Ascending aorta (tissue), 2 donors: ENCODE results near the gene CAPRIN1. TPM values are rescaled to one million over a fixed set of nuclear protein-coding genes. Genes with fewer than 3 reads are reported as not detected.
A peak's percentile ranks its signal among the peaks of the same experiment; 100 is the strongest.
"Not testable (repeated sequence)": the region's sequence is repeated elsewhere in the genome, so short reads cannot be mapped to it uniquely, and the experiment has no call there.

Experiments
- DNase-seq, 2 donors: peaks; one replicate each; pipeline ENCODE4 v3.0.0-alpha.2; 2019; ENCODE audit warnings: low spot score in 2 of 2
- H3K27ac ChIP-seq, 2 donors: fragments of 200-600 bp; sonication (generic); one replicate each; pipeline ENCODE4 v1.5.1; 2016 to 2017; ENCODE audit warnings: mild to moderate bottlenecking in 1 of 2
- H3K27me3 ChIP-seq: fragments of 200-600 bp; sonication (generic); one replicate; pipeline ENCODE4 v1.5.1; 2017
- H3K36me3 ChIP-seq, 2 donors: fragments of 200-600 bp; sonication (generic); one replicate each; pipeline ENCODE4 v1.5.1; 2016
- H3K4me1 ChIP-seq, 2 donors: fragments of 200-600 bp; sonication (generic); one replicate each; pipeline ENCODE4 v1.5.1; 2016 to 2017; ENCODE audit warnings: mild to moderate bottlenecking in 1 of 2
- H3K4me3 ChIP-seq, 2 donors: fragments of 200-600 bp; sonication (generic); one replicate each; pipeline ENCODE4 v1.5.1; 2016 to 2017; ENCODE audit warnings: mild to moderate bottlenecking in 1 of 2
- H3K9me3 ChIP-seq, 2 donors: fragments of 200-600 bp; sonication (generic); one replicate each; pipeline ENCODE4 v1.5.1; 2016
- CTCF ChIP-seq, 3 experiments: fragments of 200-600 bp in 2 of 3; fragments of 450-650 bp in 1 of 3; sonication (generic) in 2 of 3; IDR thresholded peaks; one replicate each; pipeline ENCODE4 v1.5.1; 2016 to 2019; ENCODE audit warnings: antibody characterized with exemption in 3 of 3, mild to moderate bottlenecking in 1 of 3, moderate library complexity in 1 of 3
- intact Hi-C: fragments of 100-400 bp; cut with DNase I; formaldehyde crosslinking; loops from one replicate; pipeline ENCODE4 v1.15.1; 2023
- total RNA-seq: library from RNA; depleted of rRNA; stranded (reverse); fragments of >200 nt; gene quantifications from one replicate; pipeline ENCODE4 v1.1.0, GENCODE V29; 2016

The CAPRIN1 gene
- total RNA-seq, 1 donor from 2014 or later = 155 TPM

- intact Hi-C loops = loop anchor here (2.0 to 5.0 kb wide), 6 partner anchors 220 to 1470 kb away; partner anchors contain the start of genes ABTB2, APIP, C11orf91 and EIF3M
Measured at GRCh38 chr11:34052608-34053160, 1.2 kb downstream of the CAPRIN1 start.

DNA sequence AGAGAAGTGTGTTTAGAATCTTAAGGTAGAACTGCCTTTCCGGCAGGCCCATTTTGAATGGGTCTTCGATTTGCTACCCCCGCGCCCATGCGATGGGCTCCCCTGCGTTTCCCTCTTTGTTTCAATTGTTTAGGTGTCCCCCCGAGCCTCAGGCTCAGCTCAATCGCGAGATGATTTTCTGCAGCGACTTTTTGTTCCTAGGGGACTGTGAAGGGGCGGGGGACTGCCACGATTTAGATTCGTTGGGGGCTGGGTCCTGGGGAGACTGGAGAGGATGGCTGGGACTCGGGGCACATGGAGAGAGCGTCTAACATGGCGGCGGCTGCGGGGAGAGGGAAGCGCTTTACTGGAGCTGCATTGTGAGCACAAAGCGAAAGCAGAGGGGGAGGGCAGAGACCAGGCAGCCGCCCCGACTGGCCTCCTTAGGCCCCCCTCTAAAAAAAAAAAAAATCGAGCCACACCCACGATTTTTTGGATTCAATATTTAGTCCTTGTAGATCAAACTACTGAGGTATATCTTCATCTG, 1.7 kb downstream of the CAPRIN1 start:
- peak; percentile 46 to 80 for DNase-seq
- intact Hi-C loops = loop anchor here (2.0 to 5.0 kb wide), 6 partner anchors 219 to 1471 kb away; partner anchors contain the start of genes ABTB2, APIP, C11orf91 and EIF3M
- Histone ChIP-seq H3K4me1 (peaks cover 6 to 30% of the 10 kb centered on the region in 2 donors), H3K4me3 (peak overlapping the region; percentile 92 to 99), H3K27ac (peak overlapping the region; percentile 98 to 100), H3K36me3 (peaks cover 0 to 5% of the 10 kb centered on the region in 2 donors), H3K27me3 (no peaks in the 10 kb centered on the region), H3K9me3 (no peaks in the 10 kb centered on the region)
- no peak for TF ChIP-seq CTCF (IDR thresholded peaks at IDR 0.05)

More at GRCh38 chr11:34052608-34053160, 1.2 kb downstream of the CAPRIN1 start:
- H3K36me3 ChIP-seq = peaks cover 0 to 5% of the 10 kb centered on the region in 2 donors
- no peaks in the 10 kb centered on the region for H3K9me3 ChIP-seq
- H3K4me1 ChIP-seq = peaks cover 6 to 30% of the 10 kb centered on the region in 2 donors
- peak in 1 of 2 donors; percentile 68 for DNase-seq
- peak overlapping the region; percentile 92 to 99 for H3K4me3 ChIP-seq
- no peak for TF ChIP-seq CTCF (IDR thresholded peaks at IDR 0.05)
- no peaks in the 10 kb centered on the region for H3K27me3 ChIP-seq
- peak overlapping the region; percentile 98 to 100 for H3K27ac ChIP-seq

DNA sequence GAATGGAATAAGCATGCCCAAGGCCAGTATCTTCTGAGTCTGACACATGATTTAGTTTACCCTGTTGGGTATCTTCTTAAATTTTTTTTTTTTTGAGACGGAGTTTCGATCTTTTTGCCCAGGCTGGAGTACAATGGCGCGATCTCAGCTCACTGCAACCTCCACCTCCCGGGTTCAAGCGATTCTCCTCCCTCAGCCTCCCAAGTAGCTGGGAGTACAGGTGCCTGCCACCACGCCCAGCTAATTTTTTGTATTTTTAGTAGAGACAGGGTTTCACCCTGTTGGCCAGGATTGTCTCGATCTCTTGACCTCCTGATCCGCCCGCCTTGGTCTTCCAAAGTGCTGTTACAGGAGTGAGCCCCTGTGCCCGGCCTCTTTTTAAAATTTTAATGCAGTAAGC, 2.8 kb downstream of the CAPRIN1 start:
- not testable (repeated sequence) for H3K36me3 ChIP-seq, DNase-seq, H3K9me3 ChIP-seq, H3K27me3 ChIP-seq
- peak overlapping the region in 1 of 2 donors; percentile 98 for H3K27ac ChIP-seq
- peak overlapping the region in 1 of 2 donors; percentile 99 for H3K4me3 ChIP-seq
- peaks cover 6 to 32% of the 10 kb centered on the region in 2 donors for H3K4me1 ChIP-seq
- intact Hi-C loops = loop anchor here (5.0 kb wide), 4 partner anchors 218 to 1472 kb away; partner anchors contain the start of genes C11orf91, EIF3M and HIPK3

GRCh38 chr11:34055218-34056000, 3.9 kb downstream of the CAPRIN1 start:
- Histone ChIP-seq H3K9me3 (no peaks in the 10 kb centered on the region), H3K27ac (no peak overlapping the region), H3K4me1 (peaks cover 6 to 27% of the 10 kb centered on the region in 2 donors), H3K4me3 (no peak overlapping the region), H3K27me3 (no peaks in the 10 kb centered on the region), H3K36me3 (peaks cover 0 to 5% of the 10 kb centered on the region in 2 donors)
- no peak for TF ChIP-seq CTCF (IDR thresholded peaks at IDR 0.05)
- DNase-seq = no peak
- intact Hi-C loops = no loop called here

DNA sequence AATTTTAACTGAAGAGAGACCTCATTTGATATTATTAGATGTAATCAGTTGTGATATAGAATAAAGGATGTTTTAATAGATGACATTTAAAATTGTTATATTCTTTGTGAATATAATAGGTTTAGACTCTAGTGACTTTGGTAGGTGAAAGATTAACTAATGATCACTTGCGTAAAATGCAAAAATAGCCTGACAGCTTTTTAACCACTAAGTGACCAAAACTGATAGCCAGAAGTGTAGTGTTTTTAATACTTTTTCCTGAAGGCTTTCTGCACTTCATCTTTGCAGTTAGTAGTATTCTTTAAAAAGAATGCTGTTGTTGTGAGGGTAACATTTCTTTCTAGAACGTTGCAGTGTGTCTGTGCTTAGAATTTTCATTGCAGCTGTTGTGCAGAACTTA, 5.1 kb downstream of the CAPRIN1 start:
- Histone ChIP-seq H3K36me3 (peaks cover 0 to 11% of the 10 kb centered on the region in 2 donors), H3K27me3 (no peaks in the 10 kb centered on the region), H3K27ac (no peak overlapping the region), H3K4me1 (peaks cover 6 to 28% of the 10 kb centered on the region in 2 donors), H3K4me3 (no peak overlapping the region), H3K9me3 (no peaks in the 10 kb centered on the region)
- no peak for DNase-seq
- no peak for TF ChIP-seq CTCF (IDR thresholded peaks at IDR 0.05)
- intact Hi-C loops = no loop called here
